NT2/D1 (cell line): Measurements from ENCODE around the gene OAT.
A peak's percentile ranks its signal among the peaks of the same experiment; 100 is the strongest.

Experiments
- DNase-seq: peaks from one replicate; pipeline ENCODE4 v3.0.0-alpha.2; 2011; ENCODE audit warnings: low read depth, low spot score
- H3K27me3 ChIP-seq: 2 replicates; pipeline ENCODE4 v1.6.0; 2011; ENCODE audit warnings: mild to moderate bottlenecking; ENCODE audit not compliant: insufficient read length, insufficient read depth
- H3K36me3 ChIP-seq: 2 replicates; pipeline ENCODE4 v1.6.1; 2011; ENCODE audit warnings: mild to moderate bottlenecking, low read length, mixed read lengths; ENCODE audit not compliant: insufficient read depth, insufficient read length
- H3K4me1 ChIP-seq: 2 replicates; pipeline ENCODE4 v1.5.1; 2011; ENCODE audit not compliant: insufficient read depth, insufficient read length
- H3K4me3 ChIP-seq: 2 replicates; pipeline ENCODE4 v1.5.1; 2011; ENCODE audit warnings: low read depth; ENCODE audit not compliant: insufficient read length
- H3K9ac ChIP-seq: 2 replicates; pipeline ENCODE4 v1.6.0; 2011; ENCODE audit warnings: low read depth; ENCODE audit not compliant: insufficient read length
- H3K9me3 ChIP-seq: 2 replicates; pipeline ENCODE4 v1.5.1; 2011; ENCODE audit warnings: mild to moderate bottlenecking, low read length; ENCODE audit not compliant: insufficient read depth
- SUZ12 ChIP-seq: IDR thresholded peaks from 2 replicates; pipeline ENCODE4 v1.6.1; 2011; ENCODE audit not compliant: insufficient read length, insufficient read depth; ENCODE audit errors: extremely low read depth
- YY1 ChIP-seq: IDR thresholded peaks from 2 replicates; pipeline ENCODE4 v1.6.1; 2011; ENCODE audit not compliant: insufficient read length, insufficient read depth
- ZNF274 ChIP-seq: IDR thresholded peaks from 2 replicates; pipeline ENCODE4 v1.6.1; 2011; ENCODE audit warnings: mild to moderate bottlenecking, low read depth, low read length

Gene OAT

DNA sequence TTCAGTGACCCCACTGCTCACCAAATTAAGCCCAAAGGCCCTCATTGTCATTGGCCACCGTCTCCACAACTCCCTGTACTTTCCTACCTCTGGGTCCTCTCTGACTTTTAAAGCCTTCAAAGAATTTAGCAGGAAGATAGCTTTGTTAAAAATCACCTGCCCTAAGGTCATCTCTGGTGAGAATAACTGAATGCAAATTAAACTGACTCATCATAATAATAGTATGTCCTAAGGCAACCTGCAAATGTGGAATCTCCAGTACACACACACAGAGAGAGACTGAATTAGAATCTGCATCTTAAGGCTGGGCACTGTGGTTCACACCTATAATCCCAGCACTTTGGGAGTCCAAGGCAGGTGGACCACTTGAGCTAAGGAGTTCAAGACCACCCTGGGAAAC is 24.1 kb downstream of the OAT start:
- H3K4me1 ChIP-seq: peaks cover 3% of the 10 kb centered on the region
- no peak for TF ChIP-seq ZNF274
- TF ChIP-seq YY1: no peak
- TF ChIP-seq SUZ12: no peak
- H3K27me3 ChIP-seq: no peaks in the 10 kb centered on the region
- H3K36me3 ChIP-seq: peaks cover 20% of the 10 kb centered on the region
- H3K9me3 ChIP-seq: peaks cover 15% of the 10 kb centered on the region; the same call in 1 of the 2 replicates
- no peak overlapping the region for H3K4me3 ChIP-seq
- H3K9ac ChIP-seq: no peak overlapping the region
- no peak for DNase-seq

DNA sequence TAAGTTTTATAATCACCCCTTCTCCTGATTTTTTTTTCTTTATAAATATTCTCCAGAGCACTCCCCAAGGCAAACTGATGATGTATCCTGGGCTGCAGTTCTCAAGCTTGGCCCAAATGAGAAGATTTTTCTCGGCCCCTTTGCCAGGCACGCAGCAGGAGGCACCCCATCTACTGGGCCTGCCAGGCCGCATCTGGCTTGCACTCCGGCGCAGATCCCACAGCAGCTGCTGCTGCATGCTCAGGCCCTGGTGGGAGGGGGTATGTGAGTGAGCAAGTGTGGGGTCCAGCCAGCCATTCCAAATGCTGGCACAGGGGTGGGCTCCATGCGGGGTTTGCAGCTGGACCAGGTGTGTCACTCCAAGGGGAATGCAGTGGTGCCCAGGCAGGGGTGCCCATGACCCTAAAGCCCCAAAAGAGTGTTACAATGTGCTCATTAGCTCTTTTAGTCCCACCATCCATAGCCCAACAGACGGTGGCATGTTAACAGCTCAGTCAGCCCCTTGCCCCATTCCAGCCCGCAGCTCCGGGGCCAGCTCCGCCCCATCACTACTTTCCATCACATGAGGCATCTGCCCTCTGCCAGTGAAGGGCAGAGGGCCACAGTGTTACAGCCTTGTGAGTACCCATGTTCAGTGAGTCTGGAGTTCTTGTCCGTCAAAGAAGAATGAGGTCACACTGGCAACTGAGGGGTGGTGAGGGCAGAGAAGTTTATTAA is 25.9 kb downstream of the OAT start:
- H3K9me3 ChIP-seq: peaks cover 15% of the 10 kb centered on the region; the same call in 1 of the 2 replicates
- no peak overlapping the region for H3K9ac ChIP-seq
- DNase-seq: no peak
- peaks cover 3% of the 10 kb centered on the region for H3K4me1 ChIP-seq
- no peak overlapping the region for H3K4me3 ChIP-seq
- TF ChIP-seq SUZ12 (no peak), ZNF274 (no peak), YY1 (no peak)
- peaks cover 9% of the 10 kb centered on the region for H3K27me3 ChIP-seq
- H3K36me3 ChIP-seq: peaks cover 11% of the 10 kb centered on the region

DNA sequence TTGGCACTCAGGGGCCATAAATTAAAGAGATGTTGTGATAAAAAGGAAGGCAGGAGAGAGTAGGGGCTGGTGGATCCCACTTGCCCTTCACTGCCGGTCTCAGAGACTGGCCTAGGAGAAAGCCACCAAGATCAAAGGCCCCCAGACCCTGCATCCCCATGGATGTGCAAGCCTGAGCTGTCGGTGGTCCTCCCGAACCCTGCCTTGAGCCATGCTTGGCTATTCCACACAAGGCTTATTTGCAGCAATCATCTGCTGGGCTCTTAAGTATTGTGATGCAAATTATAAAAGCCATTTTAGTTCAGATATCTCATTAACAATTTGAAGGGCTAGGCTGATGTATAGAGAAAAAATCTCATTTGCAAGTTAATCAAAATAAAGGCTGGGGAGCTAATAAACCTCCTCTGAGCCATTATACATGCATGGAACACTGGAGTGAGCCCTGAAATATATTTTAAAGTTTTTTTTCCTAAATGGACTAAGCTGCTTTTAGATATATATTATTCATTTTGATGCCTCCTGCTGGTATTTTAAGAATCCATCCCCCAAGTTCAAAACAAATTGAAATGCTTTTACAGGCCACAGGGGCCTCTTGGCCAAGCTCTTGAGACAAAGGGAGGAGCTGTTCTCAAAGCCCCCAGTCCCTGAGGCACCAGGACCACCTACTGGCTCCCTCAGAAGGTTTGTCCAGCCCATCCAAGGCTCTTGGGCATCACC is 28.1 kb downstream of the OAT start:
- no peak overlapping the region for H3K9ac ChIP-seq
- DNase-seq: no peak
- no peak overlapping the region for H3K4me3 ChIP-seq

DNA sequence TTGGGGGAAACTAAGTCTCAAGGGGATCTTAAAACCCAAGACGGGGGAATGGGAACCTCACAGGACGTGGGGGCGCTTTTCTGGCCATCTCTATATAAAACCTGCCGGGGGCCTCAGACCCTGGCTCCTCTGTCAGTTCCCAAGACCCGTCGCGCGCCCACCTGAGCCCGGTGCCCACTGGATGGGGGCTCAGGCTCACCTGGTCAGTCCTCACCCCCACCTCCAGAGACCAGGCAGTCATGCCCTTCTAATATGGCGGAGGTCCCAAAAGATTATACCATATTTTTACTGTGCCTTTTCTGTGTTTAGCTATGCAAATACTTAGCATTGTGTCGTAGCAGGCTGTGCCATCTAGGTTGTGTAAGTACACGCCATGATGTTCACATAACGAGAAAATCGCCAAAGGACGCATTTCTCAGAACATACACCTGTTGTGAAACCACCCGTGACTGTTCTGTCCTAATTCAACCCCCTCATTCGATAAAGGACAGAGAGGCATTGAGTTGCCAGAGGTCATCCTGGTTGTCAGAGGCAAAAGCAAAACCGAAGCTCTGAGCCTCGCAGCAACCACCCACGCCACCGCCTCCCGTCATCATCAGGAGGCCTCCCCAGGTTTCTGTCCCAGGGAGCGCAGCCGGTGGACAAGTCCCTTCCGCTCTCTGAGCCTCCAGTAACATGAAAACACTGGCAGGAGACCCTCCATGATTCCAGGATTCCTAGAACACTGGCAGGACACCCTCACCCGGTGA is 28.9 kb downstream of the OAT start:
- Histone ChIP-seq H3K27me3 (peaks cover 9% of the 10 kb centered on the region), H3K36me3 (no peaks in the 10 kb centered on the region), H3K9me3 (peaks cover 15% of the 10 kb centered on the region; the same call in 1 of the 2 replicates), H3K4me1 (peaks cover 10% of the 10 kb centered on the region), H3K9ac (peak overlapping the region; percentile 61), H3K4me3 (no peak overlapping the region)
- DNase-seq: no peak
- TF ChIP-seq SUZ12 (no peak), YY1 (no peak), ZNF274 (no peak)

More for the DNA sequence above, 28.1 kb downstream of the OAT start:
- TF ChIP-seq YY1 (no peak), SUZ12 (no peak)
- Histone ChIP-seq H3K4me1 (peaks cover 9% of the 10 kb centered on the region), H3K9me3 (peaks cover 15% of the 10 kb centered on the region; the same call in 1 of the 2 replicates), H3K36me3 (no peaks in the 10 kb centered on the region), H3K27me3 (peaks cover 9% of the 10 kb centered on the region)

DNA sequence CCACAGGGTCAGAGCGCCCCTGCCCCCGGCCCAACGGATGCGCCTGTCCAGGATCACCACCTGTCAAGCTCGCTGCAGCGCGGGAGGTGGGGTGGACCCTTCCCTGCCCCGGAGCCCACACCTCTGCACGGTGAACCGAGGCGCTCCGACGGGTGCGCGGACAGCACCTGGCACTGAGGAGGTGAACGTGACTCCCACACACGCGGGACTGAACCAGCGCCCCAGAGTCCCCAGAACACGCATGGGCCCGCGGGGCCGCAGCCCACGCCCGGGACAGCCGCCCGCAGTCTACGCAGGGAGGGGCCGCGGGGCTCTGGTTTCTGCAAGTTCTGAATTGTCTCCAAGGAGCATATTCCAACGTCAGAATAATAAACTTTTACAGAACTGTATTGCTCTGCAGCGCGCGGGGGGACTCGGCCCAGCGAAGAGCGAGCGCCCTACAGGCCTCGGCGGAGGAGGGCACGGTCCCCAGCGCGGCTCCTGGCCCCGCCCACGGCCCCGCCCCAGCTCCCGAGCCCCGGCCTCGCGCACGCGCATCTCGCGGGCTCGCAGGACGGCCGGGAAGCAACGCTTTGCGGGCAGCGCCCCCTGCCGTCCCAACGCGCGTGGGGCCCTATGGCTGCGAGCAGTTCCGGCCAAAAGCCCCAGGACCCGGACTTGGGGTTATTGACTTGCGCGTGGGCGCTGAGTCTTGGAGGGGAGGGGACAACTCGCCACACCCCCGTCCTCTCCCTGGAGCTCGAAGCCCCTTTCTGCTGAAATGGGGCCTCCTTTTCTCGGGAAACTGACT is 29.7 kb downstream of the OAT start:
- peak; percentile 66 for DNase-seq
- H3K36me3 ChIP-seq: no peaks in the 10 kb centered on the region
- peak overlapping the region; percentile 15 for H3K4me3 ChIP-seq
- TF ChIP-seq YY1 (no peak), ZNF274 (no peak), SUZ12 (no peak)
- peaks cover 8% of the 10 kb centered on the region for H3K4me1 ChIP-seq
- H3K27me3 ChIP-seq: peaks cover 9% of the 10 kb centered on the region
- H3K9ac ChIP-seq: peak overlapping the region; percentile 61
- H3K9me3 ChIP-seq: peaks cover 15% of the 10 kb centered on the region; the same call in 1 of the 2 replicates

DNA sequence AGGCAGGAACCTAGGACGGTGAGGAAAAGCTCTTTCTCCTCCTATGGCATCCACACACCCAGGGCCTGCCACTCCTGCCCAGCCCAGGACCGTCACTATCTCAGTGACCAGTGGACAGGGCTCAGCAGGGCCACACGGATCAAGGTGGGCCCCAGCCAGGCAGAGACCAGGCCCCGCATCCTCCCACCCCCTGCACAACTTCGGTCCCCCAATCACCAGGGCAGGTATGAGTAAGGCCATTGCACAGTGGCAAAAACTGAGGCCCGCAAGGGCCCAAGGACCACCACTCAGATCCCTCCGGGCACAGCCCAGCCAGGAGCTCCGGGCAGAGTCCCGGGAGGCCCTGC is 30.3 kb downstream of the OAT start:
- H3K36me3 ChIP-seq: no peaks in the 10 kb centered on the region
- H3K4me1 ChIP-seq: peaks cover 8% of the 10 kb centered on the region
- TF ChIP-seq ZNF274 (no peak), YY1 (no peak), SUZ12 (no peak)
- H3K9ac ChIP-seq: peak overlapping the region; percentile 42
- H3K4me3 ChIP-seq: no peak overlapping the region
- H3K27me3 ChIP-seq: peaks cover 9% of the 10 kb centered on the region
- no peak for DNase-seq
- H3K9me3 ChIP-seq: peaks cover 10% of the 10 kb centered on the region; the same call in 1 of the 2 replicates
